Measurements from ENCODE around the gene ANKS1B. TPM values are rescaled to one million over a fixed set of nuclear protein-coding genes. Genes with fewer than 3 reads are reported as not detected.

Gene ANKS1B
- total RNA-seq, 2 donors from 2014 or later: 45.5 to 65.9 TPM

DNA sequence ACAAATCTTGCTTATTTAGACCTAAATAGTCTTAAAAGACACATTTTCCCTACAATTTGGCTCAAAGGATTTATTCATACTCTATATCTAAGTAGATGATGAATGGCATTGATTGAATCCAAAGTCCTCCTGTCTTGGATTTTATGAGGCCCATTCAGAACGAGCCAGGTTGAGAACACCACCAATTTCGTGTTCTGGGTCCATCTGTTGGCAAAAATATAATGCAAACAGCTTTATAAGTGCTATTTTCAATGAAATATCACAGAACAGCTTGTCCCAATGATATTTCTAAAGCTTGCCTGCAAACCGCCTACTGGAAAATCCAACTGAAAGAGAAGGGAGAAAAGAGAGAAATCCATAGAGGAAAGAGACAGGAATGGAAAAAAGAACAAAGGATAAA is 542.0 kb downstream of the ANKS1B start:
- H3K9me3 ChIP-seq: no peaks in the 10 kb centered on the region
- no peaks in the 10 kb centered on the region for H3K36me3 ChIP-seq
- no peaks in the 10 kb centered on the region for H3K27me3 ChIP-seq (replicated peaks; ENCODE audit: insufficient read depth)
- DNase-seq (ENCODE audit: low spot score) (no peak), ATAC-seq (ENCODE audit: insufficient number of reproducible peaks, low FRiP score, low read depth) (no peak)
- no peak overlapping the region for H3K4me3 ChIP-seq
- H3K4me1 ChIP-seq (ENCODE audit: control insufficient read depth in 1 of 2, low read depth in 2 of 2): peaks cover 0 to 10% of the 10 kb centered on the region in 2 donors
- TF ChIP-seq, protein P1, sequence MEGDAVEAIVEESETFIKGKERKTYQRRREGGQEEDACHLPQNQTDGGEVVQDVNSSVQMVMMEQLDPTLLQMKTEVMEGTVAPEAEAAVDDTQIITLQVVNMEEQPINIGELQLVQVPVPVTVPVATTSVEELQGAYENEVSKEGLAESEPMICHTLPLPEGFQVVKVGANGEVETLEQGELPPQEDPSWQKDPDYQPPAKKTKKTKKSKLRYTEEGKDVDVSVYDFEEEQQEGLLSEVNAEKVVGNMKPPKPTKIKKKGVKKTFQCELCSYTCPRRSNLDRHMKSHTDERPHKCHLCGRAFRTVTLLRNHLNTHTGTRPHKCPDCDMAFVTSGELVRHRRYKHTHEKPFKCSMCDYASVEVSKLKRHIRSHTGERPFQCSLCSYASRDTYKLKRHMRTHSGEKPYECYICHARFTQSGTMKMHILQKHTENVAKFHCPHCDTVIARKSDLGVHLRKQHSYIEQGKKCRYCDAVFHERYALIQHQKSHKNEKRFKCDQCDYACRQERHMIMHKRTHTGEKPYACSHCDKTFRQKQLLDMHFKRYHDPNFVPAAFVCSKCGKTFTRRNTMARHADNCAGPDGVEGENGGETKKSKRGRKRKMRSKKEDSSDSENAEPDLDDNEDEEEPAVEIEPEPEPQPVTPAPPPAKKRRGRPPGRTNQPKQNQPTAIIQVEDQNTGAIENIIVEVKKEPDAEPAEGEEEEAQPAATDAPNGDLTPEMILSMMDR (IDR thresholded peaks at IDR 0.05): no peak
- H3K27ac ChIP-seq: no peak overlapping the region

DNA sequence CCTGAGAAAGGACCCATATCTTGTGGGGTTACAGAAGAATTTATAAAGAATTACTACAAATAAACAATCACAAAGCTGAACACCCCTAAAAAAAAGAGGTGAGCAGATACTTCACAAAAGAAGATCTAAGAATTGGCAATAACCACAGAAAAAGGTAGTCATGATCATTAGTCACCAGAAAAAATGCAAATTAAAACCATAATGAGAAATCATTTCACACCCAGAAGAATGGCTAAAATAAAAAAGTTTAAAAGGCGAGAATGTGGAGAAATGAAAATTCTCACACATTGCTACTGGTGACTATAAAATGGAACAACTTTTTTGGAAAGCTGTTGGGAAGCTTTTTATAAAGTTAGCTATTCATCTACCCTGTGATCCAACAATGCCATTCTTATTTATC is 545.3 kb downstream of the ANKS1B start:
- ATAC-seq (ENCODE audit: insufficient number of reproducible peaks, low FRiP score, low read depth): no peak
- H3K4me3 ChIP-seq: no peak overlapping the region

DNA sequence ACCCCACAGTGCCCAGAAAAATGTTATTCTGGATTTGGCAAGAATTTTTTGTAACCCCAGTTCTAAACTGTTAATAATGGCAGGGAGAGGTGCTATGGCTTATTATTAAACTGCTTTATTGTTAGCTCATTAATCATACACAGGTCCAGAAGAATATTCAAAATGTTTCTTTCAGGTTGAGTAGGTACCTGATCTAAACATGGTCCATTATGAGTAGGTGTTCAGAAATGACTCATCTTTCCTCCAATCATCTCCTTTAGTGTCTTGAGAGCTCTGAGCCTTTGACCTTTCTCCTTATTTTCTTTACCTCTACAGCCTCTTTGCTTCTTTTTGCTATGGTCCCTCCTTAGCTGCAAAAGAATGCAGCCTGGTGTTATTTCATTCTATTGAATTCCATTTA is 548.2 kb downstream of the ANKS1B start:
- H3K36me3 ChIP-seq: no peaks in the 10 kb centered on the region
- H3K4me1 ChIP-seq (ENCODE audit: control insufficient read depth in 1 of 2, low read depth in 2 of 2): no peaks in the 10 kb centered on the region
- DNase-seq (ENCODE audit: low spot score): no peak
- H3K4me3 ChIP-seq: no peak overlapping the region
- H3K27me3 ChIP-seq (replicated peaks; ENCODE audit: insufficient read depth): no peaks in the 10 kb centered on the region
- no peak overlapping the region for H3K27ac ChIP-seq
- TF ChIP-seq, protein P1 (IDR thresholded peaks at IDR 0.05): no peak
- ATAC-seq (ENCODE audit: insufficient number of reproducible peaks, low FRiP score, low read depth): no peak
- no peaks in the 10 kb centered on the region for H3K9me3 ChIP-seq

More for the DNA sequence above, 545.3 kb downstream of the ANKS1B start:
- Histone ChIP-seq H3K9me3 (no peaks in the 10 kb centered on the region), H3K36me3 (no peaks in the 10 kb centered on the region), H3K27ac (no peak overlapping the region), H3K27me3 (replicated peaks; ENCODE audit: insufficient read depth) (no peaks in the 10 kb centered on the region), H3K4me1 (ENCODE audit: control insufficient read depth in 1 of 2, low read depth in 2 of 2) (peaks cover 0 to 4% of the 10 kb centered on the region in 2 donors)
- no peak for DNase-seq (ENCODE audit: low spot score)
- TF ChIP-seq, protein P1 (IDR thresholded peaks at IDR 0.05): no peak

DNA sequence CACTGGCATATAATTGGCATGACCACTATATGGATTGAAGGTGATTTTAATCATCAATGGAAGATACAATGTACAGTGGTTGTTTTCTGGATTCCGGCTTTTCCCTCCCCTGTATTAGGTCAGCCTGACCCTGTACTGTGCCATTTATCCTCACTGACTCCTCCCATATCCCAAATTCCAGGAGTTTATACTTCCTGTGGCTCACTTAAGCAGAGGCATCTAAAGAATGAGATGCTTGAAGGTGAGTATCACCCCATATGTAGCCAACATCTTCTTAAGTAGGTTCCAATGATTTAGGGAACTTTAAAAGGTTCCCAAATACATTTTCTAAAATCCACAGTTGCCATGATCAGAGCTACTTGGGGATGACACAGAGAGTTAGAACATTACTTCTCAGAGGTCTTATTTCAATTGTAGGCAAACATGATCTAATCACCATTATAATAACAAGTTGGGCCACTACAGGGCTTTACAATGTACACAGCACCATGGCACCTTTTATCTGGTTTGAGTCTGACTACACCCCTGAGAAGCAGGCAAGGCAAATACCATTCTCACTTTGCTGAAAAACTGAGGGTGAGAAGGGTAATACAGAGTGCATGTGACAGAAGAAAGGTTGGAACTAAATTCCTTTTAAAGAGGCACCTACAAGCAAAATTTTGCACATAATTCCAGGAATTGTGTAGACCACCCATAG is 549.5 kb downstream of the ANKS1B start:
- H3K4me1 ChIP-seq (ENCODE audit: control insufficient read depth in 1 of 2, low read depth in 2 of 2): no peaks in the 10 kb centered on the region
- TF ChIP-seq, protein P1 (IDR thresholded peaks at IDR 0.05): no peak
- H3K27ac ChIP-seq: no peak overlapping the region
- no peak for DNase-seq (ENCODE audit: low spot score)
- H3K36me3 ChIP-seq: no peaks in the 10 kb centered on the region
- no peak overlapping the region for H3K4me3 ChIP-seq
- no peaks in the 10 kb centered on the region for H3K9me3 ChIP-seq
- no peaks in the 10 kb centered on the region for H3K27me3 ChIP-seq (replicated peaks; ENCODE audit: insufficient read depth)
- no peak for ATAC-seq (ENCODE audit: insufficient number of reproducible peaks, low FRiP score, low read depth)

DNA sequence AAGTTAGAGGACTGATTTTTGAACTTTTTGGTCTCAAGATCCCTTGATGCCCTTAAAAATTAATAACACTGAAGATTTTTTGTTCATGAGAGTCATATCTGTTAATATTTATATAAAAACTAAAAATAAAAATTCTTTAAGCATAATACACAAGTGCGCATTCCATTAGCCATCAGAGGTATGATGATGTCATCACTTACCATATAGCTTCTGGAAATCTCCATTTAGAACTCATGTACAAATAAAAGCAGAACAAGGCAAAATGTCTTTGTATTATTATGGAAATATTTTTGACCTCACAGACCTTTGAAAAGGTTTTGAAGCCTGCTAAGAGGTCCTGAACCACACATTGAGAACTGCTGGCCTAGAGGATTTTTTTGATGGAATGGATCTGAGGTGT is 551.6 kb downstream of the ANKS1B start:
- Histone ChIP-seq H3K36me3 (no peaks in the 10 kb centered on the region), H3K9me3 (no peaks in the 10 kb centered on the region), H3K4me3 (no peak overlapping the region), H3K27ac (no peak overlapping the region), H3K27me3 (replicated peaks; ENCODE audit: insufficient read depth) (no peaks in the 10 kb centered on the region), H3K4me1 (ENCODE audit: control insufficient read depth in 1 of 2, low read depth in 2 of 2) (no peaks in the 10 kb centered on the region)
- TF ChIP-seq, protein P1 (IDR thresholded peaks at IDR 0.05): no peak
- ATAC-seq (ENCODE audit: insufficient number of reproducible peaks, low FRiP score, low read depth): no peak
- no peak for DNase-seq (ENCODE audit: low spot score)
